Osteoblast (primary cell): ENCODE measurements around the gene AMMECR1L. TPM values are rescaled to one million over a fixed set of nuclear protein-coding genes. Genes with fewer than 3 reads are reported as not detected.
"Not testable (repeated sequence)": the region's sequence is repeated elsewhere in the genome, so short reads cannot be mapped to it uniquely, and the experiment has no call there.

ENCODE experiments used
- DNase-seq: peaks from one replicate; pipeline ENCODE4 v3.0.0; 2011; ENCODE audit warnings: low spot score, mixed read lengths; ENCODE audit not compliant: insufficient read length; ENCODE audit errors: missing footprints
- H2AFZ ChIP-seq: 2 replicates; pipeline ENCODE4 v1.6.0; 2011; ENCODE audit warnings: mild to moderate bottlenecking, low read length
- H3K27ac ChIP-seq: 2 replicates; pipeline ENCODE4 v1.5.1; 2011; ENCODE audit warnings: mild to moderate bottlenecking, low read depth, low read length, moderate library complexity
- H3K27me3 ChIP-seq: 2 replicates; pipeline ENCODE4 v1.6.0; 2012; ENCODE audit warnings: mild to moderate bottlenecking, control low read depth, inconsistent platforms, low read length, moderate library complexity; ENCODE audit not compliant: insufficient read depth
- H3K36me3 ChIP-seq: 2 replicates; pipeline ENCODE4 v1.5.1; 2011; ENCODE audit warnings: mild to moderate bottlenecking, low read length, control low read depth, moderate library complexity; ENCODE audit not compliant: insufficient read depth
- H3K4me1 ChIP-seq: 2 replicates; pipeline ENCODE4 v1.5.1; 2011; ENCODE audit warnings: mild to moderate bottlenecking, low read length, control low read depth, moderate library complexity; ENCODE audit not compliant: insufficient read depth
- H3K4me2 ChIP-seq: 2 replicates; pipeline ENCODE4 v1.6.0; 2011; ENCODE audit warnings: mild to moderate bottlenecking, low read length; ENCODE audit not compliant: insufficient read depth
- H3K4me3 ChIP-seq: fragments of 200-600 bp; sonication (generic); 3 replicates; pipeline ENCODE4 v1.5.1; 2012; ENCODE audit warnings: mild to moderate bottlenecking, low read length, inconsistent platforms; ENCODE audit not compliant: insufficient read depth
- H3K79me2 ChIP-seq: 2 replicates; pipeline ENCODE4 v1.6.0; 2012; ENCODE audit warnings: mild to moderate bottlenecking, low read length, control low read depth, inconsistent platforms; ENCODE audit not compliant: insufficient read depth
- H3K9me3 ChIP-seq: 2 replicates; pipeline ENCODE4 v1.5.1; 2011; ENCODE audit warnings: low read depth, low read length, control low read depth
- H4K20me1 ChIP-seq: 2 replicates; pipeline ENCODE4 v1.6.0; 2012; ENCODE audit warnings: mild to moderate bottlenecking, low read length, control low read depth; ENCODE audit not compliant: insufficient read depth
- CTCF ChIP-seq: IDR thresholded peaks from 2 replicates; pipeline ENCODE4 v1.5.1; 2011; ENCODE audit warnings: mild to moderate bottlenecking, low read depth, low read length, moderate library complexity; ENCODE audit errors: extremely low read depth
- total RNA-seq: library from RNA; depleted of rRNA; stranded (reverse); fragments of >200 nt; gene quantifications from 2 replicates; pipeline ENCODE4 v1.2.3, GENCODE V29; 2012

The AMMECR1L gene
- total RNA-seq, 1 donor = 15.6 TPM

- peak overlapping the region; percentile 31 for H2AFZ ChIP-seq
These were observed 1.5 kb upstream of the AMMECR1L start for GRCh38 chr2:127887082-127887775.

DNA sequence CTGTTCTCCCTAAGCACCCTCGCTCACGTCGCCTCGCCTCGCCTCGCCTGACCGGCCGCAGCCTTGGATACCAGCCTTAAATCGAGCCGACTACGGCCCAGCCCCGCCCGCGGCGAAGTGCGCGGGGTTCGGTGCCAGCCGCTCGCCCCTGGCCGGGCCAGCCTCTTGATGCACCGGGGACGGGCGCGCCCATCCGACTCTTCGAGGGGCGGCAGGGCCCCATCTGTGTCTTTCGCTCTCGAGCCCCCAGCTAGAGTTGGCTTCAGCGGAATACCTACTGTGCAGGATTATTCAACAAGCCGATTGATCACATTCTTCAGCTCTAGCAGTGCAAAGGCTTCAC is 808 bp upstream of the AMMECR1L start:
- H3K79me2 ChIP-seq = peaks cover 46% of the 10 kb centered on the region
- peaks cover 19% of the 10 kb centered on the region for H4K20me1 ChIP-seq
- peaks cover 21% of the 10 kb centered on the region for H3K4me1 ChIP-seq
- H3K9me3 ChIP-seq, H3K27me3 ChIP-seq, DNase-seq: not testable (repeated sequence)
- H3K36me3 ChIP-seq = peaks cover 19% of the 10 kb centered on the region
- H3K4me2 ChIP-seq = peak overlapping the region; percentile 80
- H2AFZ ChIP-seq = peak overlapping the region; percentile 63
- H3K27ac ChIP-seq = peak overlapping the region; percentile 53
- peak overlapping the region; percentile 75 for H3K4me3 ChIP-seq

More at GRCh38 chr2:127887082-127887775, 1.5 kb upstream of the AMMECR1L start:
- peaks cover 40% of the 10 kb centered on the region for H3K79me2 ChIP-seq
- H3K9me3 ChIP-seq = no peaks in the 10 kb centered on the region
- H3K4me3 ChIP-seq = peak overlapping the region; percentile 69
- peak overlapping the region; percentile 80 for H3K4me2 ChIP-seq
- peaks cover 14% of the 10 kb centered on the region for H4K20me1 ChIP-seq
- peaks cover 21% of the 10 kb centered on the region for H3K4me1 ChIP-seq
- no peaks in the 10 kb centered on the region for H3K27me3 ChIP-seq
- no peak for DNase-seq
- no peak for TF ChIP-seq CTCF
- peaks cover 14% of the 10 kb centered on the region for H3K36me3 ChIP-seq
- H3K27ac ChIP-seq = peak overlapping the region; percentile 62

DNA sequence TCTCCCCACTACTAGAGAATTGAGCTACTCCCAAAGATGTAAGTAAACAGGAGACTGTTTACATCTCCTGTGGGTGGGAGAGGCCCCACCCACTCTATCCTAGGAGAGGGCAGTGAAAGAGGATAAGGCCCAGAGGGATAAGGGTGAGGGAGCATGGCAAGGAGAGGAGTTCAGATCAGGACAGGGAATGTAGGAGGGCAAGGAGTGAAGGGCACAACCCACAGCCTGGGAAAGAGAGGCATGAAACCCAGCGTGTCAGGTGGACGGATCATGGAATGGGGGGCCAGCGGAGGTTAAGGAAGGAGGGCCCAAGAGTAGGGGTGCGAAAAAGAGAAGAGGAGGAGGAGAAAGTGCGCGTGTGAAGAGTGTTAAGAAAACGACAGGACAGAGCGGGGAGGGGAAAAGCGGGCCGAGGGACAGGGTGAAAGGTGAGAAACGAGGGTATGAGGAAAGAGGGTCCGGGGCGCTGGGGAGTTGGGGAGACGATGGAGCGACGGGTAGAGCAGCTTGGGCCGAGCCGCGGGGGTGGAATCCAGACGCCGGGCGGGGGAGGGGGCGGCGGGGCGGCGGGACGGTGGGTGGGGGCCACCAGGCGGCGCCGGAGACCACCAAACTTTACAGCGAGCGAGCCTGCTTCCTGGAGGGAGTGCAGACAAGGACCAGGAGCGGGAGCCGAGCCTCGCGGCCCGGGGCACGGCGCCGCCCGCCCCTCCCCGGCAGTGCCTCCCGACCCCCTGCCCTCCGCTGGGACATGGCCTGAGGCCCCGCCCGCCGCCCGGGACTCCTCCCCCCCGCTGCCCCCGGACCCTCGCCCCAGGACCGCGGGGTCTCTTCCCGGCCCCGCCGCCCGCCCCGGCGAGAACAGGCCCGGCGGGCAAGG is 655 bp downstream of the AMMECR1L start:
- Histone ChIP-seq H3K4me2 (peak overlapping the region; percentile 92), H3K79me2 (peaks cover 61% of the 10 kb centered on the region), H3K27ac (peak overlapping the region; percentile 96), H2AFZ (peak overlapping the region; percentile 67), H3K36me3 (peaks cover 27% of the 10 kb centered on the region), H3K4me3 (peak overlapping the region; percentile 76), H4K20me1 (peaks cover 28% of the 10 kb centered on the region), H3K4me1 (peaks cover 21% of the 10 kb centered on the region)
- H3K9me3 ChIP-seq, H3K27me3 ChIP-seq, DNase-seq: not testable (repeated sequence)

DNA sequence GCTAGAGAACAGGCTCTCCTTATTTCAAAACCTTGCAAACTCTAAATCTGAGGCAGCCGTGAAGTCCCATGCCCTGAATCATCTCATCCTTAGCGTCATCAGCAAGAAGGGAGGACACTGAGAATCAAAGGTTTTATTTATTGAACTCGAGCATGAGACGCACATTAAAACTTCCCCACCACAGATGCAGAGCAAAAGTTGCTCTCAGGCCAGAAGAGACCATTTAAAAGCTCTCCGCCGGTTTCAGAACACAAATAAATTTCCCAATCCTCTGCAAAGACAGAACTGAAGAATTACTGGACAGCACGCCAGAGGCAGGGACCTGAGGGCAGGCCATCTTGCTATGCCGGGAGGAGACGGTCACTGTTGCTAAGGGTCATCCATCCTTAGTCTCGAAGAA is 1.3 kb downstream of the AMMECR1L start:
- peak overlapping the region; percentile 67 for H2AFZ ChIP-seq
- peak; percentile 65 for DNase-seq
- H4K20me1 ChIP-seq = peaks cover 33% of the 10 kb centered on the region

More for the DNA sequence above, 1.3 kb downstream of the AMMECR1L start:
- Histone ChIP-seq H3K4me3 (peak overlapping the region; percentile 76), H3K36me3 (peaks cover 27% of the 10 kb centered on the region), H3K27ac (peak overlapping the region; percentile 96), H3K4me2 (peak overlapping the region; percentile 92), H3K4me1 (peaks cover 21% of the 10 kb centered on the region), H3K9me3 (no peaks in the 10 kb centered on the region), H3K27me3 (no peaks in the 10 kb centered on the region), H3K79me2 (peaks cover 68% of the 10 kb centered on the region)
- TF ChIP-seq CTCF = no peak
